NCI-H1417 treated with DMSO at 0.1 percent for 48 hours (cell line): Measurements from ENCODE around the gene ERICH2.

ENCODE experiments used
- DNase-seq: peaks from one replicate; lab custom pipeline; 2025; lab: John Stamatoyannopoulos, UW

Gene ERICH2

GRCh38 chr2:170842785-170843184, 72.6 kb downstream of the ERICH2 start:
- no peak for DNase-seq

DNA sequence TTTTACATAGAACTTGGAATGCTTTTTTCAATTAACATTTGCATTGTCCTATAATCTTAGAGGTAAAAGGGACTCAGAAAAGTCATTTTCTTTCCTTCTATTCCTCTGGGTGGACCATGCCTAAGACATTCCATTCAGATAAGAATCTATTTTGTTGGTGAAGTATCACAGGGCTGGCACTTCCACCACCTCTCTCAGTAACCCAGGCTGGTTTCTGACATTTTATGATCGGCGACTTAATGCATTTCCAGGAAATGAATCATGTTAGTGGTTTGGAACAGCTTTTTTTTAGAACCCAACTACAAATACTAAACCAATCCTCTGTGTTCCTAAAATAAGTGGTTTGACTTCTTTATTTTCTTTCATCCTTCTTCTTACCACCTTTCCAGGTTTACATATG, 73.5 kb downstream of the ERICH2 start:
- no peak for DNase-seq

GRCh38 chr2:170845343-170845742, 75.2 kb downstream of the ERICH2 start:
- DNase-seq: no peak

DNA sequence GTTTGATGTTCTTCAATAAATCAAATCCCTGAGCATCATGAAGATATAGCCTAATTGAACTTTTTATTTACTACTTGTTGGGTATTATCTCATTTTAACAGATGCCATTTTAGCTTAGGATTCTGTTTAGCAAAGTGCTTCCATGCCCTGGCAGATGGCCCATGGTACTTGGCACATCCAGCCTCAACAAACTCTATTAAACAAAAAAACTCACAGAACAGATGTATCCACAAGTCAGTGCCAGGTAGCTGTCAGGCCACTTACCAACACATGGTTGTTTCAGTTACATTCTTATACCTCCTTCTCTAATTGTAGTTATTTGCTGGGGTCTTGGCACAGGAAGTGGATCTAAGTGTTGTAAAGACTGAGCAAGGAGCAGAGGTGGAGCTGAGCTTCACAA, 76.1 kb downstream of the ERICH2 start:
- DNase-seq: no peak

GRCh38 chr2:170847716-170848115, 77.5 kb downstream of the ERICH2 start:
- no peak for DNase-seq
